ENCODE measurements around the gene VSTM5.
"Not testable (repeated sequence)": the region's sequence is repeated elsewhere in the genome, so short reads cannot be mapped to it uniquely, and the experiment has no call there.

VSTM5 gene

GRCh38 chr11:93796441-93797231, 53.8 kb downstream of the VSTM5 start:
- whole genome bisulfite sequencing (ENCODE audit: insufficient coverage, insufficient read length) = no CpG with 5 or more reads among the region's 6 CpGs

GRCh38 chr11:93791493-93791892, 58.9 kb downstream of the VSTM5 start:
- no peak overlapping the region for H3K27ac ChIP-seq (ENCODE audit: low read length)
- H3K4me1 ChIP-seq (ENCODE audit: control insufficient read depth, insufficient read depth, low read length) = no peaks in the 10 kb centered on the region
- WGBS (ENCODE audit: insufficient coverage, insufficient read length) = no CpG with 5 or more reads among the region's 5 CpGs
- H3K36me3 ChIP-seq (ENCODE audit: control insufficient read depth, insufficient read depth, low read length) = peaks cover 19% of the 10 kb centered on the region; the same call in 1 of the 2 replicates
- no peak overlapping the region for H3K4me3 ChIP-seq (ENCODE audit: low read length)
- H3K27me3 ChIP-seq (ENCODE audit: control insufficient read depth, insufficient read depth, low read length) = no peaks in the 10 kb centered on the region
- no peak for DNase-seq (ENCODE audit: low read depth, low spot score)
- no peaks in the 10 kb centered on the region for H3K9me3 ChIP-seq (ENCODE audit: control insufficient read depth, insufficient read depth, low read length)

More at GRCh38 chr11:93796441-93797231, 53.8 kb downstream of the VSTM5 start:
- no peak overlapping the region for H3K4me3 ChIP-seq (ENCODE audit: low read length)
- no peaks in the 10 kb centered on the region for H3K27me3 ChIP-seq (ENCODE audit: control insufficient read depth, insufficient read depth, low read length)
- H3K9me3 ChIP-seq (ENCODE audit: control insufficient read depth, insufficient read depth, low read length) = no peaks in the 10 kb centered on the region
- peaks cover 23% of the 10 kb centered on the region; the same call in 1 of the 2 replicates for H3K36me3 ChIP-seq (ENCODE audit: control insufficient read depth, insufficient read depth, low read length)
- no peak for DNase-seq (ENCODE audit: low read depth, low spot score)
- H3K4me1 ChIP-seq (ENCODE audit: control insufficient read depth, insufficient read depth, low read length) = no peaks in the 10 kb centered on the region
- no peak overlapping the region for H3K27ac ChIP-seq (ENCODE audit: low read length)

DNA sequence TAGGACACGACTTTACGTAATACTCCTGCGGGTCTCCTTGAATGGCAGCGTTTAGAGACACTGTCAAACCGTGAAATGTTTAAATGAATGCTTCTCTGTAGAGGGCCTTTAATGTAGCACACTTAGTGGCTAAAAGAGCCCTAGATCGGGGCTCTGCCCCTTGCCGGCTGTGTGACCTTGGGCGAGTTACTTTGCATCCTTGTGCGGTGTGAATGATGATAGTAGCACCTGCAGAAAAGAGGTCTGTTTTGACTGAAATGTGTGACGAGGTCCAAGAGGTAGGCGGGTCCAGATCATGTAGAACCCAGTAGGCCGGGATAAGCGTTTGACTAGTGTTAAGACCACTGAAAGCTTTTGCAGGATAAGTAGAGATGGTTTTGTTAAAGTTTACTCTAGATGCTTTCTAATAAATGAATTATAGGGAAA, 65.5 kb downstream of the VSTM5 start:
- DNase-seq (ENCODE audit: low read depth, low spot score) = no peak
- H3K36me3 ChIP-seq (ENCODE audit: control insufficient read depth, insufficient read depth, low read length) = no peaks in the 10 kb centered on the region; the same call in 1 of the 2 replicates
- no peaks in the 10 kb centered on the region for H3K27me3 ChIP-seq (ENCODE audit: control insufficient read depth, insufficient read depth, low read length)

GRCh38 chr11:93784145-93784934, 66.1 kb downstream of the VSTM5 start, which contains the start of gene MED17:
MED17 (plus strand) TSS chr11:93784282; CDS start chr11:93784514, 232 bp downstream.
- Histone ChIP-seq H3K4me3 (ENCODE audit: low read length) (peak within 1 kb of the TSS; percentile 60), H3K36me3 (ENCODE audit: control insufficient read depth, insufficient read depth, low read length) (no peaks in the 10 kb centered on the region), H3K27me3 (ENCODE audit: control insufficient read depth, insufficient read depth, low read length) (no peaks in the 10 kb centered on the region), H3K4me1 (ENCODE audit: control insufficient read depth, insufficient read depth, low read length) (no peaks in the 10 kb centered on the region), H3K9me3 (ENCODE audit: control insufficient read depth, insufficient read depth, low read length) (no peaks in the 10 kb centered on the region), H3K27ac (ENCODE audit: low read length) (no peak within 1 kb of the TSS)
- WGBS (ENCODE audit: insufficient coverage, insufficient read length) = no CpG with 5 or more reads among the region's 72 CpGs
- peak; percentile 78 for DNase-seq (ENCODE audit: low read depth, low spot score)

More for the DNA sequence above, 65.5 kb downstream of the VSTM5 start:
- H3K4me3 ChIP-seq (ENCODE audit: low read length) = peak overlapping the region; percentile 60
- H3K27ac ChIP-seq (ENCODE audit: low read length) = no peak overlapping the region
- H3K4me1 ChIP-seq (ENCODE audit: control insufficient read depth, insufficient read depth, low read length) = no peaks in the 10 kb centered on the region
- H3K9me3 ChIP-seq (ENCODE audit: control insufficient read depth, insufficient read depth, low read length) = no peaks in the 10 kb centered on the region
- WGBS (ENCODE audit: insufficient coverage, insufficient read length) = no CpG with 5 or more reads among the region's 13 CpGs

- Histone ChIP-seq H3K4me3 (ENCODE audit: low read length) (peak overlapping the region; percentile 60; the same call in 1 of the 2 replicates), H3K9me3 (ENCODE audit: control insufficient read depth, insufficient read depth, low read length) (no peaks in the 10 kb centered on the region), H3K27ac (ENCODE audit: low read length) (no peak overlapping the region), H3K27me3 (ENCODE audit: control insufficient read depth, insufficient read depth, low read length) (no peaks in the 10 kb centered on the region), H3K4me1 (ENCODE audit: control insufficient read depth, insufficient read depth, low read length) (no peaks in the 10 kb centered on the region), H3K36me3 (ENCODE audit: control insufficient read depth, insufficient read depth, low read length) (no peaks in the 10 kb centered on the region)
- DNase-seq (ENCODE audit: low read depth, low spot score) = no peak
- no CpG with 5 or more reads among the region's 10 CpGs for WGBS (ENCODE audit: insufficient coverage, insufficient read length)
Observed at GRCh38 chr11:93783765-93784144, 66.7 kb downstream of the VSTM5 start.

- Histone ChIP-seq H3K9me3 (ENCODE audit: control insufficient read depth, insufficient read depth, low read length) (no peaks in the 10 kb centered on the region), H3K36me3 (ENCODE audit: control insufficient read depth, insufficient read depth, low read length) (no peaks in the 10 kb centered on the region), H3K27me3 (ENCODE audit: control insufficient read depth, insufficient read depth, low read length) (no peaks in the 10 kb centered on the region), H3K4me3 (ENCODE audit: low read length) (peak overlapping the region; percentile 60; the same call in 1 of the 2 replicates), H3K4me1 (ENCODE audit: control insufficient read depth, insufficient read depth, low read length) (no peaks in the 10 kb centered on the region), H3K27ac (ENCODE audit: low read length) (no peak overlapping the region)
- WGBS (ENCODE audit: insufficient coverage, insufficient read length) = no CpG with 5 or more reads among the region's 7 CpGs
- no peak for DNase-seq (ENCODE audit: low read depth, low spot score)
Observed at GRCh38 chr11:93783362-93783761, 67.1 kb downstream of the VSTM5 start.

DNA sequence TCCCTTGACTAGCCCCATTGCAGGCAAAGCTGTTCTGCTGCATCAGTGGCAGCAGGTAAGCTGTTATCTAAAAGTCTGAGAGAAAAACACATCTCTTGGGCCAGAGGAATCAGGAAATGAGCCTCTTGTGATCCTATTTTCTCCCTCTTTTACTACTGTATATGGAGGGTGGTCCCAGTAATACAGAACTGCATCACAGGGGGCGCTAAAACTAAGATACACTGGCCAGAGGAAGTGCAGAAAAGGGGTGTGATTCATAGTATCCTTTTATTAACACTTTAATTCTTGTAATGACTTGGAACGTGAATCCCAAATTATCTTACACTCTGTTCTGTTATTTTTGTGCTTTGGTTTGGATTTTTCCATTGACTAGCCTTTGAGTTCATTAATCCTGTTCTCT, 75.1 kb downstream of the VSTM5 start:
- DNase-seq (ENCODE audit: low read depth, low spot score) = no peak
- no peak overlapping the region for H3K27ac ChIP-seq (ENCODE audit: low read length)
- no peaks in the 10 kb centered on the region for H3K9me3 ChIP-seq (ENCODE audit: control insufficient read depth, insufficient read depth, low read length)
- no CpG with 5 or more reads among the region's 2 CpGs for WGBS (ENCODE audit: insufficient coverage, insufficient read length)
- no peaks in the 10 kb centered on the region for H3K27me3 ChIP-seq (ENCODE audit: control insufficient read depth, insufficient read depth, low read length)
- H3K36me3 ChIP-seq (ENCODE audit: control insufficient read depth, insufficient read depth, low read length) = no peaks in the 10 kb centered on the region
- H3K4me1 ChIP-seq (ENCODE audit: control insufficient read depth, insufficient read depth, low read length) = 0 out of 2 replicates have a peak, but pooled peaks cover 1% of the 10 kb centered on the region
- H3K4me3 ChIP-seq (ENCODE audit: low read length) = no peak overlapping the region

DNA sequence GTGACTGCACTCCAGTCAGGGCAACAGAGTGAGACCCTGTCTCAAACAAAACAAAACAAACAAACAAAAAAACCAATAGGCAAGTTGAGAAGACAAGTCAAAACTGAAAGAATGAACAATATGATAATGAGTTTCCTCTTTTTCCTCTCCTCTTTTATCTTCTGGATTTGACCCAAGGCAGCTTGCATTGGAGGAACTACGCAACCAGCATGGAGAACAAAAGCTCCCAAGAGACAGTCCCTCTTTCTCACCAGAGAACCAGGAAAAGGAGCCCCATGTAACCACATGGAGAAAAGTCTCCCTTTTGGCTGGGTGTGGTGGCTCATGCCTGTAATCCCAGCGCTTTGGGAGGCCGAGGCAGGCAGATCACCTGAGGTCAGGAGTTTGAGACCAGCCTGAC, 75.9 kb downstream of the VSTM5 start:
- H3K27me3 ChIP-seq (ENCODE audit: control insufficient read depth, insufficient read depth, low read length); H3K9me3 ChIP-seq (ENCODE audit: control insufficient read depth, insufficient read depth, low read length); H3K4me3 ChIP-seq (ENCODE audit: low read length); H3K27ac ChIP-seq (ENCODE audit: low read length); H3K36me3 ChIP-seq (ENCODE audit: control insufficient read depth, insufficient read depth, low read length); H3K4me1 ChIP-seq (ENCODE audit: control insufficient read depth, insufficient read depth, low read length); DNase-seq (ENCODE audit: low read depth, low spot score): not testable (repeated sequence)
- WGBS (ENCODE audit: insufficient coverage, insufficient read length) = no CpG with 5 or more reads among the region's 3 CpGs

DNA sequence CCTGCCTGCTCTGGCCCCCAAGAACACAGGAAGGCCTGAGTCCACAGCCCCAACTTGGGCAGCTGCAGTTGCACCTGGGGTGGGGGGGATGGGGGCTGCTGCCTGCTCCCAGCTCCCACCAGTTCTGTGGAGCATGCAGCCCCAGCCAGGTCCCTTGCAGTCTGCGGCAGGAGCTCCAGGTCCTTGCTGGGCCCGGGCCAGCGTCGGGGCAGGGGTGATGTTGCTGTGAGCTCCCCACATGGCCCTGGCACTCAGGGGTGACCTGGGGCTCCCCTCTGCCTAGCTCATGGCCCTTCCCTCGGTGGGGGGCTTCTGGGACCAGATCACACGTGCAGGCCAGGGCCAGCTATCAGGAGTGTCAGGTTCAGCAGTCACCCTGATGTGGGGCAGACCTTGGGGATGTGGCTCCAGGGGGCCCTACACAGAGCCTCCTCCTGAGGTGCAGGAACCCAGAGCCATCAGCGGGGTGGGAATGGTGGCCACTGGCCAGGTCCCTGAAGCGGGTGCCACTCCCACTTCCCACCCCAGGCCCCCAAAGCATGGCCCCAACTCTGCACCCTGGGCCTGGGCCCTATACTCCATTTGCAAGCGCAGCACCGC, 76.7 kb downstream of the VSTM5 start:
- no CpG with 5 or more reads among the region's 10 CpGs for WGBS (ENCODE audit: insufficient coverage, insufficient read length)
- Histone ChIP-seq H3K4me3 (ENCODE audit: low read length) (no peak overlapping the region), H3K9me3 (ENCODE audit: control insufficient read depth, insufficient read depth, low read length) (no peaks in the 10 kb centered on the region), H3K27ac (ENCODE audit: low read length) (no peak overlapping the region), H3K4me1 (ENCODE audit: control insufficient read depth, insufficient read depth, low read length) (0 out of 2 replicates have a peak, but pooled peaks cover 1% of the 10 kb centered on the region), H3K27me3 (ENCODE audit: control insufficient read depth, insufficient read depth, low read length) (no peaks in the 10 kb centered on the region), H3K36me3 (ENCODE audit: control insufficient read depth, insufficient read depth, low read length) (no peaks in the 10 kb centered on the region)
- no peak for DNase-seq (ENCODE audit: low read depth, low spot score)

GRCh38 chr11:93773045-93773477, 77.4 kb downstream of the VSTM5 start:
- no peak overlapping the region for H3K27ac ChIP-seq (ENCODE audit: low read length)
- H3K36me3 ChIP-seq (ENCODE audit: control insufficient read depth, insufficient read depth, low read length) = no peaks in the 10 kb centered on the region
- no peaks in the 10 kb centered on the region for H3K27me3 ChIP-seq (ENCODE audit: control insufficient read depth, insufficient read depth, low read length)
- no CpG with 5 or more reads among the region's 3 CpGs for WGBS (ENCODE audit: insufficient coverage, insufficient read length)
- no peak for DNase-seq (ENCODE audit: low read depth, low spot score)
- H3K9me3 ChIP-seq (ENCODE audit: control insufficient read depth, insufficient read depth, low read length) = no peaks in the 10 kb centered on the region
- H3K4me1 ChIP-seq (ENCODE audit: control insufficient read depth, insufficient read depth, low read length) = 0 out of 2 replicates have a peak, but pooled peaks cover 1% of the 10 kb centered on the region
- no peak overlapping the region for H3K4me3 ChIP-seq (ENCODE audit: low read length)
